ENCODE data around the gene CFAP91. TPM values are rescaled to one million over a fixed set of nuclear protein-coding genes. Genes with fewer than 3 reads are reported as not detected.

The CFAP91 gene
- total RNA-seq = 1 to 10 TPM; 2.6 to 7.8 (median 4.1) TPM

GRCh38 chr3:119702530-119703527, at the start of gene CFAP91:
Gene CFAP91, plus strand, starts transcription at chr3:119703022. Its CDS starts 77 bp downstream, at chr3:119703099.
- Histone ChIP-seq H3K36me3 (no peaks in the 10 kb centered on the region), H3K9me3 (no peaks in the 10 kb centered on the region), H3K4me3 (peak within 1 kb of the TSS; percentile 30 to 60), H3K27me3 (no peaks in the 10 kb centered on the region), H3K27ac (peak within 1 kb of the TSS in 3 of 4 donors; percentile 54 to 73 (median 58)), H3K4me1 (peaks cover 0 to 21% (median 0%) of the 10 kb centered on the region in 3 donors)
- TF ChIP-seq POLR2AphosphoS5 (IDR thresholded peaks at IDR 0.05) = peak; percentile 7
- TF ChIP-seq POLR2A (IDR thresholded peaks at IDR 0.05) = no peak
- 0 to 3% methylated on average over 3 to 11 of the region's 59 CpGs for WGBS, 2 donors (ENCODE audit: low coverage in 1 of 2)
- peak; percentile 99 for ATAC-seq

GRCh38 chr3:119653876-119654275, 48.9 kb upstream of the CFAP91 start:
- WGBS, 2 donors (ENCODE audit: low coverage in 1 of 2) = 44 to 50% methylated on average over 2 of the region's 2 CpGs
- no peak for ATAC-seq
- peaks cover 0 to 26% of the 10 kb centered on the region in 2 donors for H3K36me3 ChIP-seq
- no peaks in the 10 kb centered on the region for H3K27me3 ChIP-seq
- TF ChIP-seq CTCF (IDR thresholded peaks at IDR 0.05) (no peak), EP300 (IDR thresholded peaks at IDR 0.05) (no peak), POLR2A (IDR thresholded peaks at IDR 0.05) (no peak), POLR2AphosphoS5 (IDR thresholded peaks at IDR 0.05) (no peak)
- no peaks in the 10 kb centered on the region for H3K9me3 ChIP-seq
- no peak overlapping the region for H3K27ac ChIP-seq
- H3K4me1 ChIP-seq = peaks cover 0 to 34% (median 4%) of the 10 kb centered on the region in 3 donors
- no peak overlapping the region for H3K4me3 ChIP-seq

GRCh38 chr3:119657887-119658702, 44.7 kb upstream of the CFAP91 start:
- WGBS, 2 donors (ENCODE audit: low coverage in 1 of 2) = 67 to 77% methylated on average over 4 of the region's 4 CpGs
- TF ChIP-seq POLR2AphosphoS5 (IDR thresholded peaks at IDR 0.05) (no peak), POLR2A (IDR thresholded peaks at IDR 0.05) (no peak), CTCF (IDR thresholded peaks at IDR 0.05) (no peak), EP300 (IDR thresholded peaks at IDR 0.05) (no peak)
- H3K4me3 ChIP-seq = peak overlapping the region; percentile 45 to 49
- H3K9me3 ChIP-seq = no peaks in the 10 kb centered on the region
- peaks cover 0 to 12% of the 10 kb centered on the region in 2 donors for H3K36me3 ChIP-seq
- peaks cover 4 to 48% (median 6%) of the 10 kb centered on the region in 3 donors for H3K4me1 ChIP-seq
- H3K27ac ChIP-seq = no peak overlapping the region
- no peaks in the 10 kb centered on the region for H3K27me3 ChIP-seq
- no peak for ATAC-seq

GRCh38 chr3:119658994-119659393, 43.8 kb upstream of the CFAP91 start:
- ATAC-seq = no peak
- peaks cover 0 to 4% of the 10 kb centered on the region in 2 donors for H3K36me3 ChIP-seq
- no peaks in the 10 kb centered on the region for H3K27me3 ChIP-seq
- TF ChIP-seq CTCF (IDR thresholded peaks at IDR 0.05) = no peak
- no peak for TF ChIP-seq EP300 (IDR thresholded peaks at IDR 0.05)
- TF ChIP-seq POLR2AphosphoS5 (IDR thresholded peaks at IDR 0.05) = no peak
- TF ChIP-seq POLR2A (IDR thresholded peaks at IDR 0.05) = no peak
- H3K4me3 ChIP-seq = peak overlapping the region; percentile 45 to 49
- H3K4me1 ChIP-seq = peaks cover 4 to 56% (median 8%) of the 10 kb centered on the region in 3 donors
- WGBS, 2 donors (ENCODE audit: low coverage in 1 of 2) = 50 to 72% methylated on average over 1 to 2 of the region's 2 CpGs
- H3K9me3 ChIP-seq = no peaks in the 10 kb centered on the region
- peak overlapping the region in 3 of 4 donors; percentile 80 to 83 (median 83) for H3K27ac ChIP-seq

Data from gastroesophageal sphincter (tissue), 4 donors.